Head of caudate nucleus (tissue), 42 donors: ENCODE measurements around the gene ARHGAP15.
"Not testable (repeated sequence)": the region's sequence is repeated elsewhere in the genome, so short reads cannot be mapped to it uniquely, and the experiment has no call there.

Source experiments
- DNase-seq, 42 donors: peaks; one replicate each; pipeline versions ENCODE4 v3.0.0 to v3.0.0-alpha.2; 2020 to 2021; ENCODE audit warnings: mixed read lengths in 7 of 42
- intact Hi-C: fragments of 100-400 bp; cut with DNase I; formaldehyde crosslinking; loops from one replicate; pipeline ENCODE4 v1.15.0; 2022

ARHGAP15 gene

GRCh38 chr2:143525402-143525860, 396.2 kb downstream of the ARHGAP15 start:
- DNase-seq: no peak
- intact Hi-C loops: no loop called here

GRCh38 chr2:143526498-143526897, 397.3 kb downstream of the ARHGAP15 start:
- DNase-seq: no peak
- intact Hi-C loops: no loop called here

GRCh38 chr2:143528021-143528420, 398.8 kb downstream of the ARHGAP15 start:
- intact Hi-C loops: no loop called here

GRCh38 chr2:143529118-143529720, 400.0 kb downstream of the ARHGAP15 start:
- intact Hi-C loops: no loop called here
- DNase-seq: no peak

More at GRCh38 chr2:143528021-143528420, 398.8 kb downstream of the ARHGAP15 start:
- no peak for DNase-seq

GRCh38 chr2:143530758-143531157, 401.5 kb downstream of the ARHGAP15 start:
- DNase-seq: no peak
- intact Hi-C loops: no loop called here

GRCh38 chr2:143532061-143532460, 402.8 kb downstream of the ARHGAP15 start:
- intact Hi-C loops: no loop called here
- DNase-seq: no peak

- no peak for DNase-seq
- intact Hi-C loops: no loop called here
Measured at GRCh38 chr2:143533846-143534245, 404.6 kb downstream of the ARHGAP15 start.

GRCh38 chr2:143535802-143536201, 406.6 kb downstream of the ARHGAP15 start:
- no peak for DNase-seq
- intact Hi-C loops: no loop called here

GRCh38 chr2:143541899-143542298, 412.7 kb downstream of the ARHGAP15 start:
- DNase-seq, intact Hi-C loops: not testable (repeated sequence)

- intact Hi-C loops: no loop called here
- DNase-seq: no peak
Measured at GRCh38 chr2:143545059-143545948, 416.1 kb downstream of the ARHGAP15 start.

GRCh38 chr2:143545949-143546255, 416.7 kb downstream of the ARHGAP15 start:
- no peak for DNase-seq
- intact Hi-C loops: no loop called here

- intact Hi-C loops: no loop called here
- DNase-seq: no peak
Measured at GRCh38 chr2:143548032-143548431, 418.8 kb downstream of the ARHGAP15 start.

GRCh38 chr2:143550500-143550899, 421.3 kb downstream of the ARHGAP15 start:
- intact Hi-C loops: no loop called here
- DNase-seq: no peak

GRCh38 chr2:143551971-143552650, 422.9 kb downstream of the ARHGAP15 start:
- intact Hi-C loops: no loop called here
- no peak for DNase-seq

GRCh38 chr2:143553261-143553660, 424.0 kb downstream of the ARHGAP15 start:
- DNase-seq: no peak
- intact Hi-C loops: no loop called here

- intact Hi-C loops: no loop called here
- DNase-seq: no peak
Measured at GRCh38 chr2:143558665-143559064, 429.4 kb downstream of the ARHGAP15 start.

- intact Hi-C loops: no loop called here
- no peak for DNase-seq
Measured at GRCh38 chr2:143559147-143559546, 429.9 kb downstream of the ARHGAP15 start.

GRCh38 chr2:143560724-143561123, 431.5 kb downstream of the ARHGAP15 start:
- intact Hi-C loops: no loop called here

GRCh38 chr2:143564419-143564818, 435.2 kb downstream of the ARHGAP15 start:
- no peak for DNase-seq
- intact Hi-C loops: no loop called here

More at GRCh38 chr2:143560724-143561123, 431.5 kb downstream of the ARHGAP15 start:
- no peak for DNase-seq

- DNase-seq: no peak
- intact Hi-C loops: no loop called here
Measured at GRCh38 chr2:143571747-143572146, 442.5 kb downstream of the ARHGAP15 start.
